Stomach (tissue), 4 donors: ENCODE data around the gene CAMK2N1.

Experiments
- EP300 ChIP-seq: sonication (generic); formaldehyde crosslinking; IDR thresholded peaks from one replicate; pipeline ENCODE4 v1.6.1; 2017; ENCODE audit warnings: antibody characterized with exemption
- POLR2A ChIP-seq, 4 donors: fragments of 450-650 bp; IDR thresholded peaks; one replicate each; pipeline ENCODE4 v1.6.1; 2016; ENCODE audit warnings: antibody characterized with exemption in 4 of 4, control low read depth in 2 of 4, mild to moderate bottlenecking in 1 of 4, moderate library complexity in 1 of 4
- POLR2AphosphoS5 ChIP-seq, 3 donors: sonication (generic); formaldehyde crosslinking; IDR thresholded peaks; one replicate each; pipeline ENCODE4 v1.6.1; 2016; ENCODE audit warnings: antibody characterized with exemption in 3 of 3

DNA sequence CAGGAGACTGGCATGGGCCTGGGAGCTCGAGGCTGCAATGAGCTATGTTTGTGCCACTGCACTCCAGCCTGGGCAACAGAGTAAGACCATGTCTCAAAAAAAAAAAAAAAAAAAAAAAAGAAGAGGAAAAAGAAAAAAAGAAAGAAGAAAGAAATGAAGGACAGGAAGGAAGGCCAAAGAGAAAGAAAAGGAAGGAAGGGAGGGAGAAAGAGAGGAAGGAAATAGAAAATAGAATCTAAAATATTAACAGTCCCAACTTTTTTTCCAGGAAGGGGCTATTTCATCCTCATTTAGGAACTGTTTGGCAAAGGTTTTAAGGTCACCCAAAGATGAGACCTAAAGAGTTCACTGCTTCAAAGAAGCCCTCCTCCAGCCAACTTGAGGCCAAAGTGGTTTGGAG lies 19.5 kb upstream of the CAMK2N1 start:
- no peak for TF ChIP-seq POLR2A (IDR thresholded peaks at IDR 0.05)
- no peak for TF ChIP-seq POLR2AphosphoS5 (IDR thresholded peaks at IDR 0.05)
- TF ChIP-seq EP300 = no peak
